NB4 (cell line): ENCODE results near the gene PRELID3B.

Experiments used
- DNase-seq: peaks from one replicate; pipeline ENCODE4 v3.0.0; 2010; ENCODE audit warnings: low read depth
- H3K4me3 ChIP-seq: one replicate; pipeline ENCODE4 v1.5.1; 2011; ENCODE audit warnings: mild to moderate bottlenecking, low read depth, low read length, moderate library complexity
- MYC ChIP-seq: IDR thresholded peaks from 2 replicates; pipeline ENCODE4 v1.6.1; 2011; ENCODE audit warnings: low read depth, low read length
- POLR2A ChIP-seq: IDR thresholded peaks from 2 replicates; pipeline ENCODE4 v1.6.1; 2011; ENCODE audit warnings: mild to moderate bottlenecking; ENCODE audit not compliant: insufficient read length; ENCODE audit errors: extremely low read depth
- TF ChIP-seq, protein P1 (sequence below): IDR thresholded peaks from one replicate; pipeline ENCODE4 v1.5.1; 2012; ENCODE audit warnings: low read depth, low read length
- TF ChIP-seq, protein P2 (sequence below): IDR thresholded peaks from 2 replicates; pipeline ENCODE4 v1.6.1; 2011; ENCODE audit warnings: low read depth, low read length

PRELID3B gene

DNA sequence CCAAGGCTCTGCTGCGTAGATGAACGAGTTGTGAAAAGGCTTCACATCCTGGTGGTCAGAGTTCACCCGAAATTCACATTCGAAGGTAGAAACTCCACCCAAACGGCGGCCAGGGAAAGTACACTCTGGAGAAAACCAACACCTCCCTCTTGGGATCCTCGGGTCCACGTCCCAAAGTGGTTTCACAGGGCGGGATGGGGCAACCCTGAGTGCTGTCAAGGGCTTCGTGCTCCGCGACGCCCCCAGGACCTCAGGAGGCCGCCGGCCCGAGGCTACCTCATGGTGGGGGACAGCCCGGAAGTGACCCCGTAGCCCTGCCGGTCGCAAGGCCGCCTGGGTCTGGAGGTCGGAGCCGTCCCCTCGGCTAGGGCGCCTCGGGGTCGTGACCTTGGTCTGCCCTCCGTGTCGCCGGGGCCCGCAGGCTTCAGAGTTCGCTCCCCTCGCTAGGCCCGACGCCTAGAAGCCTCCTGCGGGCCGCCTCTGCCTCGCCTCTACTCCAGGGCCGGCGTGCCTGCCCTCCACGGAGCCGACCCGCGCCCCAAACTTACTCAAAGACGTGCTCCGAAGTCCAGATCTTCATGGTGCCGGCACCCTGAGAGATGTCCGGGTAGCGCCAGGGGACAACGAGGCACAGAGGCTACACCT, at the start of gene PRELID3B:
Gene PRELID3B (minus strand): TSS at position 636 of the 645 bp plus-strand sequence. CDS start 56 bp downstream, at position 580.
- peak; percentile 79 for TF ChIP-seq MYC
- TF ChIP-seq, protein P1, sequence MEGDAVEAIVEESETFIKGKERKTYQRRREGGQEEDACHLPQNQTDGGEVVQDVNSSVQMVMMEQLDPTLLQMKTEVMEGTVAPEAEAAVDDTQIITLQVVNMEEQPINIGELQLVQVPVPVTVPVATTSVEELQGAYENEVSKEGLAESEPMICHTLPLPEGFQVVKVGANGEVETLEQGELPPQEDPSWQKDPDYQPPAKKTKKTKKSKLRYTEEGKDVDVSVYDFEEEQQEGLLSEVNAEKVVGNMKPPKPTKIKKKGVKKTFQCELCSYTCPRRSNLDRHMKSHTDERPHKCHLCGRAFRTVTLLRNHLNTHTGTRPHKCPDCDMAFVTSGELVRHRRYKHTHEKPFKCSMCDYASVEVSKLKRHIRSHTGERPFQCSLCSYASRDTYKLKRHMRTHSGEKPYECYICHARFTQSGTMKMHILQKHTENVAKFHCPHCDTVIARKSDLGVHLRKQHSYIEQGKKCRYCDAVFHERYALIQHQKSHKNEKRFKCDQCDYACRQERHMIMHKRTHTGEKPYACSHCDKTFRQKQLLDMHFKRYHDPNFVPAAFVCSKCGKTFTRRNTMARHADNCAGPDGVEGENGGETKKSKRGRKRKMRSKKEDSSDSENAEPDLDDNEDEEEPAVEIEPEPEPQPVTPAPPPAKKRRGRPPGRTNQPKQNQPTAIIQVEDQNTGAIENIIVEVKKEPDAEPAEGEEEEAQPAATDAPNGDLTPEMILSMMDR: no peak
- TF ChIP-seq, protein P2, sequence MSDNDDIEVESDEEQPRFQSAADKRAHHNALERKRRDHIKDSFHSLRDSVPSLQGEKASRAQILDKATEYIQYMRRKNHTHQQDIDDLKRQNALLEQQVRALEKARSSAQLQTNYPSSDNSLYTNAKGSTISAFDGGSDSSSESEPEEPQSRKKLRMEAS: peak; percentile 63; the same call in 1 of the 2 replicates
- TF ChIP-seq POLR2A: peak; percentile 49
- H3K4me3 ChIP-seq: peak within 1 kb of the TSS; percentile 95
- peak; percentile 64 for DNase-seq

DNA sequence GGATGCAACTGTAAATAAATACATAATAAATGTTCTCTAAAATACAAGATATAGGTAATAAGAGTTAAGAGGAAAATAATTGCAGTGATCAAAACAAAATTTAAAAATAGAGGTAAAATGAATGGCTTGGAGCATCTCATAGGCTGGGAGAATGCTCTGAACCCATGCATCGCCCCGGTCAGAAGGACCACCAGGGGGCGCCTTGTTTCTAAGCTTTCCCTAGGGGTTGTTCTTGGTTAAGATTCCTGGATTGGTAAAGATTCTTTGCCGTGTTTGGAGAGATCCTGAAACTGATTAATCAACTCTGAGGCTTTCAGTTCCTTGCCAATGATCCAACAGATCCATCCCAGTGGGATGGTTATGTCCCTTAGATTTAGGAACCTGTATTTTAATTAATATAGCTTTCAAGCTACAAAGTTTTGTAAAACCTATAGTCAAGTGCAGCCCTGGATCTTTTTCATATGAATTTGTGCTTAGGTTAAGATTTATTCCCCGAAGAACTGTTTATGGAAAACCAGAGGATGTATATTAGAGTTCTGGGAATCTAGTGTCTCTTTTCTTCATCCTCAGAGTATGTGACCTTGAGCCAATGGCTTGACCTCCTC, 45.3 kb upstream of the PRELID3B start:
- peak; percentile 75 for DNase-seq
- TF ChIP-seq POLR2A (no peak), MYC (no peak)
- TF ChIP-seq, protein P1: peak; percentile 96
- H3K4me3 ChIP-seq: no peak overlapping the region

DNA sequence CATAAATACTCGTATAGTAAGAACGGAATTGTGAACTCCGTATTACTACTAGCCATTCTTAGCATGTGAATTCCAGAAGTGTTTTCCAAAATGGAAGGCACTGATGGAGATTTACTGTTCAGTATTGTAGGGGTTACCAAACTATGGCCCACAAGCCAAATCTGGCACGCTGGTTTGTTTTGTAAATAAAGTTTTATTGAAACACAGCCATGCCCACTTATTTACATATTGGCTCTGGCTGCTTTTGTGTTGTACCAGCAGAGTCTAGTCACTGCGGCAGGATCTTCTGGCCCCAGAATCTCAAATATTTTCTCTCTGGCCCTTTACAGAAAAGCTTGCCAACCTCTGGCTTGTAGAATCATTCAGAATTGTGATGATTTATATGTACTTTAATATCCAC, 44.3 kb upstream of the PRELID3B start:
- TF ChIP-seq, protein P2: no peak
- TF ChIP-seq POLR2A (no peak), MYC (no peak)
- TF ChIP-seq, protein P1: no peak
- DNase-seq: no peak
- no peak overlapping the region for H3K4me3 ChIP-seq

DNA sequence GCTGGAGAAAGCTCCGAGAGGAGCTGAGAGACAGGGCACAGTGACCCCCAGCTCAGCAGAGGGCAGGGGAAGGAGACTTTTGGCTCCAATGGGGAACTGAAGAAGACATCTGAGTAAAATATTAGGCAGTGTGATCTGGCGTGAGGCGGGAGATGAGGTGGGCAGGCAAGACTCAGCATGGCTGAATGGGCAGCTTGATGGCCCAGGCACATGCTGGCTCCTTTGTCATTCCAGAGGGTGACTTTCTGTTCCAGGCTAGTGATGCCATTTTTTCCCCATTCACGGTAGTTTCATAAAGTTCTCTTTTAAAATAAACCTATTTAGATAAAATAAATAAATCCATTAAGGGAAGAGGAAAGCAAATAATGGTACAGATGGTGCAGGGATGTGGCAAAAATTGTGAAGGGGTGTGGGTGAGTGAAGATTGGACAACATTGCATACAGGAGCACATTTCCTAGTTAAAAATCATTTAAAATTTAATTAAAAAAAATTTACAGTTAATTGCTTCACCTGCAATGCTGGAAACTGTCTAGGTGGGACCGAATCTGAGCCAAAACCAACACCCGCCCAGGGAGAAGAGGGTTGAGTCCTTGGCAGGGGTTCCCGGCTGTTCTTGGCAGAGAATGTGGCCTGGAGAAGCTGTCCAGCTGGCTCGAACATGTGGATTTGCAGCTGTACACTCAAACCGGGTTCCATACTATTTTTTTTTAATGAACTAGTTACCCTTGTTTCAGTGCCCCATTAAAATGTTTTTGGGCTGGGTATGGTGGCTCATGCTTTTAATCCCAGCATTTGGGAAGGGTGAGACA, 41.7 kb upstream of the PRELID3B start:
- H3K4me3 ChIP-seq: no peak overlapping the region
- DNase-seq: no peak
- TF ChIP-seq MYC (no peak), POLR2A (no peak)
- TF ChIP-seq, protein P1: no peak
- TF ChIP-seq, protein P2: no peak

DNA sequence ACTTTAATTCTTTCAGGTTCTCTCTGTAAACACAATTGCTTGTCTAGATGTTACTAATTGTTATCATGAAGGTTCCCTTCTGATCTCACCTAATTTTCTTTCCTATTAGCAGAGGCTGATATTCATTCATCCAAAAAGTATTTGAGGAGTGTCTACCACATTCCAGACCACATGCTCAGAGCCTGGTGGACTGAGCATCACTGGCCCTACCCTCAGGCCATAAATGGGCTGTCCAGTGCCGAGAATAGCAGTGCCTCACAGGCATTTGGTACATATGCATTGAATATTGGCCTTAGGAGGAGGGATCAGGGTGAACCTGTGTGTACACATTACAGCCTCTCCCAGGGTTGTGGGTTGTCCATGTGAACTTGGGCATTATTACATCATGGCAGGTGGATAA, 40.4 kb upstream of the PRELID3B start:
- no peak for DNase-seq
- no peak overlapping the region for H3K4me3 ChIP-seq
- TF ChIP-seq, protein P2: no peak
- TF ChIP-seq, protein P1: no peak
- TF ChIP-seq MYC: no peak
- no peak for TF ChIP-seq POLR2A
